B cell (primary cell): ENCODE measurements around the gene HIGD1C. TPM values are rescaled to one million over a fixed set of nuclear protein-coding genes. Genes with fewer than 3 reads are reported as not detected.

Source experiments
- ATAC-seq: fragments of 200-7000 bp; cut with Tn5 transposase; one replicate; pipeline ENCODE4 v1.10.0; 2021; ENCODE audit warnings: low read depth, mild to moderate bottlenecking, moderate number of reproducible peaks, moderate library complexity
- CTCF ChIA-PET: fragments of 350-600 bp; sonication (Branson Sonifier 250); formaldehyde crosslinking; loops from one replicate; lab custom pipeline; 2021; ENCODE audit warnings: antibody characterized with exemption, inconsistent platforms; lab: Charles Lee
- POLR2A ChIA-PET: fragments of 350-600 bp; sonication (Branson Sonifier 250); formaldehyde crosslinking; loops from one replicate; lab custom pipeline; 2021; ENCODE audit warnings: antibody characterized with exemption; lab: Charles Lee
- DNase-seq: peaks from one replicate; pipeline ENCODE4 v3.0.0; 2013
- H2AFZ ChIP-seq: 2 replicates; pipeline ENCODE4 v1.6.1; 2012; ENCODE audit warnings: mild to moderate bottlenecking, low read depth, low read length; ENCODE audit not compliant: insufficient read depth, poor library complexity, severe bottlenecking
- H3K27ac ChIP-seq, 2 donors: 1 replicate in 1 of 2; 2 replicates in 1 of 2; pipeline ENCODE4 v1.5.1; 2012 to 2013; ENCODE audit warnings: low read length in 2 of 2, mild to moderate bottlenecking in 2 of 2, moderate library complexity in 1 of 2
- H3K27me3 ChIP-seq, 4 experiments: fragments of 200-600 bp in 1 of 4; sonication (generic) in 1 of 4; replicated peaks in 1 of 4; 1 replicate in 2 of 4; 2 replicates in 2 of 4; pipeline versions ENCODE4 v1.6.1 to v1.7.0; 2013 to 2016; ENCODE audit warnings: low read length in 3 of 4, mild to moderate bottlenecking in 2 of 4, mixed read lengths in 1 of 4, moderate library complexity in 1 of 4; ENCODE audit not compliant: insufficient read depth in 4 of 4, control insufficient read depth in 3 of 4; ENCODE audit errors: control extremely low read depth in 1 of 4
- H3K36me3 ChIP-seq, 2 experiments: replicated peaks in 1 of 2; 1 replicate in 1 of 2; 2 replicates in 1 of 2; pipeline versions ENCODE4 v1.6.1 to v1.7.1; 2013; ENCODE audit warnings: low read length in 1 of 2; ENCODE audit not compliant: insufficient read depth in 2 of 2, control insufficient read depth in 1 of 2; ENCODE audit errors: control extremely low read depth in 1 of 2, extremely low read depth in 1 of 2
- H3K4me1 ChIP-seq, 2 donors: fragments of 200-600 bp in 1 of 2; sonication (generic) in 1 of 2; 1 replicate in 1 of 2; 2 replicates in 1 of 2; pipeline versions ENCODE4 v1.5.1 to v1.6.1; 2013 to 2017; ENCODE audit warnings: low read length in 2 of 2; ENCODE audit not compliant: control insufficient read depth in 2 of 2, insufficient read depth in 2 of 2
- H3K4me2 ChIP-seq: replicated peaks from 2 replicates; pipeline ENCODE3; 2012; ENCODE audit warnings: mild to moderate bottlenecking, low read depth, low read length; ENCODE audit not compliant: poor library complexity, severe bottlenecking
- H3K4me3 ChIP-seq, 5 experiments: fragments of 200-600 bp in 1 of 5; sonication (generic) in 1 of 5; 1 replicate in 3 of 5; 2 replicates in 2 of 5; pipeline versions ENCODE4 v1.5.1 to v1.7.0; 2011 to 2016; ENCODE audit warnings: low read length in 4 of 5, mild to moderate bottlenecking in 4 of 5, low read depth in 2 of 5, control low read depth in 1 of 5, moderate library complexity in 1 of 5; ENCODE audit not compliant: insufficient read depth in 1 of 5; ENCODE audit errors: control extremely low read depth in 1 of 5, extremely low read depth in 1 of 5
- H3K79me2 ChIP-seq: fragments of 200-600 bp; sonication (generic); one replicate; pipeline ENCODE4 v1.6.0; 2016; ENCODE audit warnings: low read length; ENCODE audit not compliant: control insufficient read depth, insufficient read depth
- H3K9ac ChIP-seq: fragments of 200-600 bp; sonication (generic); 2 replicates; pipeline ENCODE4 v1.6.1; 2017; ENCODE audit warnings: mild to moderate bottlenecking, low read length, moderate library complexity
- H3K9me3 ChIP-seq, 3 donors: one replicate each; pipeline versions ENCODE4 v1.6.1 to v1.7.1; 2013; ENCODE audit warnings: low read length in 2 of 3; ENCODE audit not compliant: control insufficient read depth in 2 of 3, insufficient read depth in 1 of 3; ENCODE audit errors: control extremely low read depth in 1 of 3
- H4K20me1 ChIP-seq: 2 replicates; pipeline ENCODE4 v1.6.0; 2012; ENCODE audit warnings: mild to moderate bottlenecking, low read length; ENCODE audit not compliant: insufficient read depth, control insufficient read depth, poor library complexity, severe bottlenecking
- H3K27ac Mint-ChIP-seq: one replicate; pipeline ENCODE4 v1.8.0; 2021; ENCODE audit warnings: mixed read lengths
- H3K27me3 Mint-ChIP-seq: one replicate; pipeline ENCODE4 v1.8.0; 2021; ENCODE audit warnings: mixed read lengths
- H3K4me1 Mint-ChIP-seq: one replicate; pipeline ENCODE4 v1.8.0; 2021; ENCODE audit warnings: mixed read lengths
- H3K4me3 Mint-ChIP-seq: one replicate; pipeline ENCODE4 v1.8.0; 2021; ENCODE audit warnings: mixed read lengths
- H3K9me3 Mint-ChIP-seq: one replicate; pipeline ENCODE4 v1.8.0; 2022; ENCODE audit warnings: mixed read lengths; ENCODE audit not compliant: insufficient read depth
- EZH2 ChIP-seq: IDR thresholded peaks from 2 replicates; pipeline ENCODE4 v1.6.1; 2012; ENCODE audit warnings: borderline replicate concordance, low read depth, mild to moderate bottlenecking, moderate library complexity, low read length; ENCODE audit not compliant: insufficient read depth, poor library complexity, severe bottlenecking
- WGBS: methylation state at CpG from one replicate; pipeline ENCODE4 v1.1.5; 2013; ENCODE audit warnings: missing lambda C conversion rate; ENCODE audit not compliant: insufficient coverage; 5-methylcytosine and 5-hydroxymethylcytosine counted together
- intact Hi-C: fragments of 100-400 bp; cut with micrococcal nuclease; formaldehyde crosslinking; loops from one replicate; pipeline ENCODE4 v1.10.0; 2022
- polyA plus RNA-seq: library from polyadenylated mRNA; depleted of rRNA; stranded (reverse); fragments of >200 nt; gene quantifications from 2 replicates; pipeline ENCODE4 v1.2.3, GENCODE V29; 2012
- total RNA-seq, 2 donors: library from RNA; stranded (reverse); fragments of 120-200 nt in 1 of 2; gene quantifications; 1 replicate in 1 of 2; 2 replicates in 1 of 2; pipeline versions ENCODE4 v1.2.3 to v1.2.4, GENCODE V29; 2013 to 2022
- TF ChIP-seq, protein P1 (sequence below): fragments of 200-600 bp; IDR thresholded peaks from one replicate; pipeline ENCODE4 v1.8.0; 2022; ENCODE audit warnings: antibody characterized with exemption, mild to moderate bottlenecking

HIGD1C gene
- total and polyA plus RNA-seq, 2 donors (not counting 1 experiment from before 2014, with no cell fraction given), result not detected

DNA sequence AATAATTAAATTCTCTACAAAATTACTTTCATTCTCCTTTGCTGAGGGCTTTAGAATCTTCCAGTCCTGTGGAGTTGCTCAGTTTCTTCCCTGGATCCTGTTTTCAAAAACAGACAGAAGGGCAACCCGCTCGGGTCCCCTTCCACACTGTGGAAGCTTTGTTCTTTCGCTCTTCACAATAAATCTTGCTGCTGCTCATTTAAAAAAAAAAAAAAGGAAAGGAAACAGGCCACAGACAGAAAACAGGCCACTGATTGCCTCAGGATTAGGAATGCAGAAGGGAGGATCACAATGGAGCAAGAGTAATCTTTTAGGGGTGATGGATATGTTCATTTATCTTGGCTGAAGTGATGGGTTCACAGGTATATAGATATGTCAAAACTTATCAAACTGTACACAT is 29.5 kb upstream of the HIGD1C start:
- Histone ChIP-seq H3K9me3 (no peaks in the 10 kb centered on the region), H2AFZ (peak overlapping the region; percentile 61), H3K27ac (peak overlapping the region; percentile 81 to 91), H4K20me1 (peaks cover 3% of the 10 kb centered on the region), H3K4me3 (peak overlapping the region in 3 of 5 experiments; percentile 14 to 99 (median 47)), H3K36me3 (no peaks in the 10 kb centered on the region), H3K4me2 (peak overlapping the region; percentile 76), H3K79me2 (peaks cover 34% of the 10 kb centered on the region), H3K4me1 (peaks cover 26 to 30% of the 10 kb centered on the region in 2 donors), H3K27me3 (no peaks in the 10 kb centered on the region), H3K9ac (peak overlapping the region; percentile 63)
- no peaks in the 10 kb centered on the region for H3K9me3 Mint-ChIP-seq
- H3K27me3 Mint-ChIP-seq, result no peaks in the 10 kb centered on the region
- H3K27ac Mint-ChIP-seq, result peak overlapping the region; percentile 96
- intact Hi-C loops, result loop anchor here (5.0 to 10.0 kb wide), 3 partner anchors 294 to 518 kb away; partner anchors contain the start of genes DIP2B, LARP4 and POU6F1
- DNase-seq (no peak), ATAC-seq (no peak)
- WGBS, result no CpG with 5 or more reads among the region's 3 CpGs
- ChIA-PET POLR2A (interaction anchor here (0.9 kb wide), 1 partner anchor 98 kb away, joined by 3 read pairs; no protein-coding TSS in a partner anchor), CTCF (interaction anchor here (0.6 to 10.0 kb wide), 3 partner anchors 62 to 239 kb away, joined by 3 to 94 read pairs (median 11); no protein-coding TSS in a partner anchor)
- peaks cover 47% of the 10 kb centered on the region for H3K4me1 Mint-ChIP-seq
- H3K4me3 Mint-ChIP-seq, result peak overlapping the region; percentile 78
- no peak for TF ChIP-seq EZH2
- TF ChIP-seq, protein P1, sequence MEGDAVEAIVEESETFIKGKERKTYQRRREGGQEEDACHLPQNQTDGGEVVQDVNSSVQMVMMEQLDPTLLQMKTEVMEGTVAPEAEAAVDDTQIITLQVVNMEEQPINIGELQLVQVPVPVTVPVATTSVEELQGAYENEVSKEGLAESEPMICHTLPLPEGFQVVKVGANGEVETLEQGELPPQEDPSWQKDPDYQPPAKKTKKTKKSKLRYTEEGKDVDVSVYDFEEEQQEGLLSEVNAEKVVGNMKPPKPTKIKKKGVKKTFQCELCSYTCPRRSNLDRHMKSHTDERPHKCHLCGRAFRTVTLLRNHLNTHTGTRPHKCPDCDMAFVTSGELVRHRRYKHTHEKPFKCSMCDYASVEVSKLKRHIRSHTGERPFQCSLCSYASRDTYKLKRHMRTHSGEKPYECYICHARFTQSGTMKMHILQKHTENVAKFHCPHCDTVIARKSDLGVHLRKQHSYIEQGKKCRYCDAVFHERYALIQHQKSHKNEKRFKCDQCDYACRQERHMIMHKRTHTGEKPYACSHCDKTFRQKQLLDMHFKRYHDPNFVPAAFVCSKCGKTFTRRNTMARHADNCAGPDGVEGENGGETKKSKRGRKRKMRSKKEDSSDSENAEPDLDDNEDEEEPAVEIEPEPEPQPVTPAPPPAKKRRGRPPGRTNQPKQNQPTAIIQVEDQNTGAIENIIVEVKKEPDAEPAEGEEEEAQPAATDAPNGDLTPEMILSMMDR, result no peak

DNA sequence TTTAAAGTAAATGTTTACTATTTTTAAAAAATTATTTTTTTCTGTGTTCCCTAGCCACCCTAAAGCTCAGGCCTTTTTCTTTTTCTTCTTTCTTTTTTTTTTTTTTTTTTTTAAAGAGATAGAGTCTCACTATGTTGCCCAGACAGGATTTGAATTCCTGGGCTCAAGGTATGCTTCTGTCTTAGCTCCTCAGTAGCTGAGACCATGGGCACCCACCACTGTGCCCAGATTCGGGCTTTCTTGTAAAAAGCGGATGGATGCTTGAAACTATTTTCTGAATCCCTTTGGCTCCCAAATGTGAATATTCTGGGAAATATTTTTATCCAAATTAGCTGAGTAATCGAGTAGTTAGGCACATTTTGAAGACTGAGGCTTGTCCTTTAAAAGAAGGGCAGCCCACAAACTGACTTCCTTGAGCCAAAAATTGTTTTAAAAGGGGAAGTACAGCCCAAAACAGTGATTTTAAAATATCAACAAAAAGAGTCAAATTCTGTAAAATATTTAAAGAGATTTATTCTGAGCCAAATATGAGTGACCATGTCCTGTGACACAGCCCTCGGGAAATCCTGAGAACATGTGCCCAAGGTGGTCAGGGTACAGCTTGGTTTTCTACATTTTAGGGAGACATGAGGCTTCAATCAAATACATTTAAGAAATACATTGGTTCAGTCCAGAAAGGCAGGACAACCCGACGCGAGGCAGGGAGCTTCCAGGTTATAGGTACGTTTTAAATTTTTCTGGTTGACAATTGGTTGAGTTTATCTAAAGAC is 28.8 kb upstream of the HIGD1C start:
- H4K20me1 ChIP-seq, result peaks cover 10% of the 10 kb centered on the region
- ChIA-PET POLR2A (interaction anchor here (0.7 to 0.9 kb wide), 3 partner anchors 9 to 98 kb away, joined by 3 read pairs; no protein-coding TSS in a partner anchor), CTCF (interaction anchor here (1.1 to 10.0 kb wide), 3 partner anchors 10 to 98 kb away, joined by 5 to 94 read pairs (median 11); no protein-coding TSS in a partner anchor)
- ATAC-seq (no peak), DNase-seq (peak; percentile 57)
- peak overlapping the region; percentile 37 to 99 (median 75) for H3K4me3 ChIP-seq
- H3K9ac ChIP-seq, result peak overlapping the region; percentile 63
- intact Hi-C loops, result loop anchor here (1.0 to 10.0 kb wide), 9 partner anchors 31 to 519 kb away; partner anchors contain the start of genes ATF1, DIP2B, LARP4 and POU6F1
- peak overlapping the region; percentile 96 for H3K4me3 Mint-ChIP-seq
- peaks cover 54% of the 10 kb centered on the region for H3K4me1 Mint-ChIP-seq
- H3K4me2 ChIP-seq, result peak overlapping the region; percentile 76
- H3K27me3 ChIP-seq, result no peaks in the 10 kb centered on the region
- no peaks in the 10 kb centered on the region for H3K9me3 ChIP-seq
- H2AFZ ChIP-seq, result peak overlapping the region; percentile 67
- no peaks in the 10 kb centered on the region for H3K9me3 Mint-ChIP-seq
- H3K36me3 ChIP-seq, result peaks cover 0 to 4% of the 10 kb centered on the region in 2 experiments
- H3K27ac Mint-ChIP-seq, result peak overlapping the region; percentile 98
- peaks cover 33% of the 10 kb centered on the region in 2 donors for H3K4me1 ChIP-seq
- no peaks in the 10 kb centered on the region for H3K27me3 Mint-ChIP-seq
- H3K79me2 ChIP-seq, result peaks cover 41% of the 10 kb centered on the region
- TF ChIP-seq, protein P1, result no peak
- TF ChIP-seq EZH2, result no peak
- H3K27ac ChIP-seq, result peak overlapping the region; percentile 81 to 91
- WGBS, result 33% methylated on average over 1 of the region's 8 CpGs
